HCT116 (cell line): Measurements from ENCODE around the gene OR5J2. TPM values are rescaled to one million over a fixed set of nuclear protein-coding genes. Genes with fewer than 3 reads are reported as not detected.

Experiments used
- ATAC-seq: fragments of 200-7000 bp; cut with Tn5 transposase; 2 replicates; pipeline ENCODE4 v1.9.1; 2020; ENCODE audit warnings: mild to moderate bottlenecking, moderate library complexity
- BruUV-seq: library from RNA; stranded (reverse); fragments of 400-500 nt; replicated peaks from 2 replicates; lab custom pipeline; 2021; lab: Mats Ljungman, UMichigan
- CTCF ChIA-PET: fragments of 300-600 bp; sonication (Branson Sonifier 250); formaldehyde crosslinking; loops from one replicate; lab custom pipeline; 2021; ENCODE audit warnings: antibody characterized with exemption; lab: Charles Lee
- POLR2A ChIA-PET: fragments of 300-600, 350-600 bp; sonication (Branson Sonifier 250); formaldehyde crosslinking; loops from one replicate; lab custom pipeline; 2021; ENCODE audit warnings: antibody characterized with exemption; lab: Charles Lee
- RAD21 ChIA-PET, 2 experiments: fragments of 300-600 bp; sonication (Branson Sonifier 250); formaldehyde crosslinking; loops; one replicate each; lab custom pipeline; 2023; ENCODE audit warnings: low total read pairs in 2 of 2; ENCODE audit not compliant: uncharacterized antibody in 2 of 2, unreplicated experiment in 2 of 2, low non-redundant PET in 1 of 2; lab: Charles Lee
- DNase-seq: peaks from one replicate; pipeline ENCODE4 v3.0.0-alpha.2; 2010; ENCODE audit warnings: low read depth, low spot score
- H2AFZ ChIP-seq: fragments of 200-600 bp; shearing (Covaris generic), sonication (generic); 2 replicates; pipeline ENCODE4 v1.6.1; 2017; ENCODE audit warnings: low read depth, mixed run types, mixed read lengths, antibody characterized with exemption, low read length; ENCODE audit not compliant: poor library complexity, severe bottlenecking
- H3K27ac ChIP-seq: 2 replicates; pipeline ENCODE4 v1.5.1; 2012; ENCODE audit warnings: low read depth, low read length
- H3K27me3 ChIP-seq: fragments of 200-600 bp; sonication (generic); 2 replicates; pipeline ENCODE4 v1.6.1; 2016; ENCODE audit warnings: mixed run types, low read length, mixed read lengths; ENCODE audit not compliant: insufficient read depth
- H3K36me3 ChIP-seq, 2 experiments: fragments of 200-500 bp in 1 of 2; fragments of 200-600 bp in 1 of 2; sonication (Bioruptor generic) in 1 of 2; sonication (generic) in 1 of 2; 2 replicates each; pipeline versions ENCODE4 v1.5.1 to v1.6.1; 2014 to 2016; ENCODE audit warnings: low read length in 2 of 2, inconsistent platforms in 1 of 2, mixed read lengths in 1 of 2, mixed run types in 1 of 2; ENCODE audit not compliant: insufficient read depth in 2 of 2, control insufficient read depth in 1 of 2
- H3K4me1 ChIP-seq, 2 experiments: fragments of 200-600 bp in 1 of 2; sonication (generic) in 1 of 2; 2 replicates each; pipeline versions ENCODE4 v1.5.1 to v1.6.1; 2012 to 2017; ENCODE audit warnings: low read length in 2 of 2, inconsistent platforms in 1 of 2, mild to moderate bottlenecking in 1 of 2, mixed read lengths in 1 of 2, mixed run types in 1 of 2, moderate library complexity in 1 of 2; ENCODE audit not compliant: insufficient read depth in 2 of 2, control insufficient read depth in 1 of 2
- H3K4me2 ChIP-seq: fragments of 200-600 bp; sonication (generic); 2 replicates; pipeline ENCODE4 v1.6.1; 2017; ENCODE audit warnings: mixed run types, low read length, mixed read lengths
- H3K4me3 ChIP-seq, 2 experiments: fragments of 200-600 bp in 1 of 2; sonication (generic) in 1 of 2; replicated peaks in 1 of 2; 2 replicates each; pipeline ENCODE4 v1.5.1; 2011 to 2016; ENCODE audit warnings: low read length in 2 of 2, control low read depth in 1 of 2, low read depth in 1 of 2, mild to moderate bottlenecking in 1 of 2, mixed read lengths in 1 of 2, mixed run types in 1 of 2
- H3K79me2 ChIP-seq: fragments of 200-600 bp; sonication (generic); 2 replicates; pipeline ENCODE4 v1.6.1; 2017; ENCODE audit warnings: mild to moderate bottlenecking, mixed run types, low read length, moderate library complexity, mixed read lengths; ENCODE audit not compliant: insufficient read depth
- H3K9ac ChIP-seq: fragments of 200-600 bp; sonication (generic); 2 replicates; pipeline ENCODE4 v1.6.1; 2016; ENCODE audit warnings: low read length, mixed read lengths
- H3K9me2 ChIP-seq: fragments of 200-600 bp; sonication (generic), shearing (Covaris generic); 2 replicates; pipeline ENCODE4 v1.6.1; 2017; ENCODE audit warnings: mixed run types, mild to moderate bottlenecking, moderate library complexity; ENCODE audit not compliant: insufficient read depth
- H3K9me3 ChIP-seq, 2 experiments: fragments of 200-500 bp in 1 of 2; fragments of 200-600 bp in 1 of 2; sonication (Bioruptor generic) in 1 of 2; sonication (generic) in 1 of 2; 2 replicates each; pipeline ENCODE4 v1.6.1; 2014 to 2017; ENCODE audit warnings: low read length in 2 of 2, mixed read lengths in 2 of 2, inconsistent platforms in 1 of 2, low read depth in 1 of 2, mild to moderate bottlenecking in 1 of 2, mixed run types in 1 of 2, moderate library complexity in 1 of 2; ENCODE audit not compliant: control insufficient read depth in 1 of 2, insufficient read depth in 1 of 2
- H4K20me1 ChIP-seq: fragments of 200-600 bp; sonication (generic), shearing (Covaris generic); 2 replicates; pipeline ENCODE4 v1.6.1; 2017; ENCODE audit warnings: mixed run types, mild to moderate bottlenecking, moderate library complexity; ENCODE audit not compliant: insufficient read depth
- CEBPB ChIP-seq: IDR thresholded peaks from 2 replicates; pipeline ENCODE4 v1.6.1; 2012; ENCODE audit warnings: low read depth
- CTCF ChIP-seq, 3 experiments: fragments of 200-600 bp in 1 of 3; sonication (generic) in 1 of 3; IDR thresholded peaks in 2 of 3; conservative IDR thresholded peaks in 1 of 3; 2 replicates each; pipeline ENCODE4 v1.5.1; 2012 to 2017; ENCODE audit warnings: low read depth in 2 of 3, low read length in 2 of 3, antibody characterized with exemption in 1 of 3, borderline replicate concordance in 1 of 3, control low read depth in 1 of 3, mild to moderate bottlenecking in 1 of 3, mixed read lengths in 1 of 3, mixed run types in 1 of 3, moderate library complexity in 1 of 3; ENCODE audit not compliant: insufficient read depth in 1 of 3
- EGR1 ChIP-seq: IDR thresholded peaks from 2 replicates; pipeline ENCODE4 v1.6.1; 2012; ENCODE audit warnings: low read depth
- ELF1 ChIP-seq: IDR thresholded peaks from 2 replicates; pipeline ENCODE4 v1.6.1; 2012; ENCODE audit warnings: low read depth, borderline replicate concordance
- EZH2 ChIP-seq: fragments of 200-600 bp; sonication (generic); IDR thresholded peaks from 2 replicates; pipeline ENCODE4 v1.6.1; 2017; ENCODE audit warnings: antibody characterized with exemption, mixed run types
- EZH2phosphoT487 ChIP-seq: fragments of 200-600 bp; IDR thresholded peaks from 2 replicates; pipeline ENCODE4 v1.6.1; 2018; ENCODE audit warnings: antibody characterized with exemption, borderline replicate concordance
- JUND ChIP-seq: IDR thresholded peaks from 2 replicates; pipeline ENCODE4 v1.6.1; 2012
- MAX ChIP-seq: IDR thresholded peaks from 2 replicates; pipeline ENCODE4 v1.6.1; 2012
- POLR2A ChIP-seq: IDR thresholded peaks from 2 replicates; pipeline ENCODE4 v1.7.0; 2011; ENCODE audit warnings: borderline replicate concordance; ENCODE audit not compliant: insufficient read depth, insufficient read length; ENCODE audit errors: extremely low read depth
- POLR2AphosphoS5 ChIP-seq: IDR thresholded peaks from 2 replicates; pipeline ENCODE4 v1.6.1; 2011; ENCODE audit warnings: mild to moderate bottlenecking, low read depth, low read length, moderate library complexity
- RAD21 ChIP-seq: IDR thresholded peaks from 2 replicates; pipeline ENCODE4 v1.6.1; 2012; ENCODE audit warnings: low read depth, mild to moderate bottlenecking
- REST ChIP-seq: IDR thresholded peaks from 2 replicates; pipeline ENCODE4 v1.6.1; 2012; ENCODE audit warnings: low read depth
- SP1 ChIP-seq: IDR thresholded peaks from 2 replicates; pipeline ENCODE4 v1.6.1; 2012; ENCODE audit warnings: low read depth
- SRF ChIP-seq: IDR thresholded peaks from 2 replicates; pipeline ENCODE4 v1.6.1; 2012; ENCODE audit warnings: low read depth
- TCF7L2 ChIP-seq: IDR thresholded peaks from 2 replicates; pipeline ENCODE4 v1.7.0; 2011; ENCODE audit warnings: borderline replicate concordance, inconsistent platforms; ENCODE audit not compliant: insufficient read depth, insufficient read length; ENCODE audit errors: extremely low read depth
- YY1 ChIP-seq: IDR thresholded peaks from 2 replicates; pipeline ENCODE4 v1.6.1; 2011; ENCODE audit warnings: low read length, low read depth, moderate library complexity, mild to moderate bottlenecking; ENCODE audit not compliant: insufficient replicate concordance; ENCODE audit errors: extremely low read depth
- ZBTB33 ChIP-seq: IDR thresholded peaks from 2 replicates; pipeline ENCODE4 v1.6.1; 2011; ENCODE audit warnings: mild to moderate bottlenecking, low read length, moderate library complexity; ENCODE audit not compliant: insufficient replicate concordance; ENCODE audit errors: extremely low read depth
- ZNF274 ChIP-seq: fragments of 200-500 bp; sonication (Bioruptor generic); IDR thresholded peaks from 2 replicates; pipeline ENCODE4 v1.6.1; 2014; ENCODE audit warnings: mild to moderate bottlenecking, low read depth, low read length, inconsistent platforms
- intact Hi-C: fragments of 100-400 bp; cut with micrococcal nuclease; formaldehyde crosslinking; loops from 2 replicates; pipeline ENCODE4 v1.10.0; 2022
- total RNA-seq: library from RNA; stranded (reverse); gene quantifications from one replicate; pipeline ENCODE4 v1.2.1, GENCODE V29; 2021; ENCODE audit not compliant: unreplicated experiment

The OR5J2 gene
- total RNA-seq, 1 experiment from 2014 or later, result not detected

- no peak for ATAC-seq
- no peaks in the 10 kb centered on the region for H3K4me1 ChIP-seq
- no peaks in the 10 kb centered on the region for H3K9me2 ChIP-seq
- DNase-seq, result no peak
- H3K4me2 ChIP-seq, result no peak overlapping the region
- RAD21 ChIA-PET, result no interaction called here
- POLR2A ChIA-PET, result no interaction called here
- no peaks in the 10 kb centered on the region for H4K20me1 ChIP-seq
- BruUV-seq, result no TSS peak
- no peaks in the 10 kb centered on the region for H3K36me3 ChIP-seq
- H3K4me3 ChIP-seq, result no peak overlapping the region
- no peak overlapping the region for H3K9ac ChIP-seq
- no peak overlapping the region for H3K27ac ChIP-seq
- intact Hi-C loops, result no loop called here
- no peaks in the 10 kb centered on the region for H3K27me3 ChIP-seq
- H3K9me3 ChIP-seq, result peaks cover 8 to 11% of the 10 kb centered on the region in 2 experiments; a peak in 3 of 4 replicates
- CTCF ChIA-PET, result no interaction called here
- no peak for TF ChIP-seq JUND
- TF ChIP-seq YY1, result no peak
- TF ChIP-seq TCF7L2, result no peak
- no peak for TF ChIP-seq RAD21
- TF ChIP-seq CEBPB, result no peak
- no peak for TF ChIP-seq SRF
- TF ChIP-seq ELF1, result no peak
- no peak for TF ChIP-seq POLR2AphosphoS5
- no peak for TF ChIP-seq CTCF (IDR thresholded peaks at IDR 0.05 in 2 of 3, conservative IDR thresholded peaks at IDR 0.05 in 1 of 3; ENCODE audit: borderline replicate concordance in 1 of 3, insufficient read depth in 1 of 3, low read depth in 2 of 3, low read length in 2 of 3)
- TF ChIP-seq EGR1, result no peak
- TF ChIP-seq ZBTB33, result no peak
- no peak for TF ChIP-seq MAX
- TF ChIP-seq EZH2phosphoT487, result no peak
- TF ChIP-seq ZNF274, result no peak
- TF ChIP-seq SP1, result no peak
- no peak for TF ChIP-seq REST
- no peak for TF ChIP-seq EZH2
- no peak for TF ChIP-seq POLR2A
- no peaks in the 10 kb centered on the region for H3K79me2 ChIP-seq
- H2AFZ ChIP-seq, result no peak overlapping the region
Measured at GRCh38 chr11:56172256-56172830, 4.1 kb upstream of the OR5J2 start.
